Loucy (cell line): ENCODE data around the gene XPO5.

ENCODE experiments used
- CTCF ChIP-seq: fragments of 200-600 bp; sonication (generic); conservative IDR thresholded peaks from 2 replicates; pipeline ENCODE4 v1.5.1; 2014; ENCODE audit warnings: mild to moderate bottlenecking, antibody characterized with exemption, low read length
- EZH2phosphoT487 ChIP-seq: fragments of 200-600 bp; IDR thresholded peaks from 2 replicates; pipeline ENCODE4 v1.6.1; 2018; ENCODE audit warnings: antibody characterized with exemption, mild to moderate bottlenecking, moderate library complexity, borderline replicate concordance

GRCh38 chr6:43584892-43585570 lies 9.2 kb upstream of the XPO5 start:
- TF ChIP-seq CTCF (no peak), EZH2phosphoT487 (no peak)
